Bronchial epithelial cell (primary cell): ENCODE measurements around the gene JAG2. TPM values are rescaled to one million over a fixed set of nuclear protein-coding genes. Genes with fewer than 3 reads are reported as not detected.

Experiments
- DNase-seq: peaks from one replicate; pipeline ENCODE4 v3.0.0-alpha.2; 2010; ENCODE audit warnings: low read depth
- FAIRE-seq: peaks from 2 replicates; lab custom pipeline; 2011; peaks lifted over from hg19 to GRCh38; lab: Jason Lieb, UNC
- H3K27me3 ChIP-seq: 2 replicates; pipeline ENCODE4 v1.5.1; 2011; ENCODE audit warnings: low read length; ENCODE audit not compliant: control insufficient read depth, insufficient read depth
- H3K36me3 ChIP-seq: 2 replicates; pipeline ENCODE4 v1.5.1; 2011; ENCODE audit warnings: low read length; ENCODE audit not compliant: control insufficient read depth, insufficient read depth
- H3K4me3 ChIP-seq: 2 replicates; pipeline ENCODE4 v1.5.1; 2011; ENCODE audit warnings: mild to moderate bottlenecking, low read depth, low read length, control low read depth
- total RNA-seq: library from RNA; depleted of rRNA; stranded (reverse); fragments of >200 nt; gene quantifications from 2 replicates; pipeline ENCODE4 v1.2.1, GENCODE V29; 2014
- TF ChIP-seq, protein P1 (sequence below): IDR thresholded peaks from 2 replicates; pipeline ENCODE4 v1.5.1; 2011; ENCODE audit warnings: mild to moderate bottlenecking, moderate library complexity, low read length, control low read depth, inconsistent platforms; ENCODE audit not compliant: insufficient read depth, severe bottlenecking

The JAG2 gene
- total RNA-seq, 1 donor from 2014 or later: 45.3 TPM

DNA sequence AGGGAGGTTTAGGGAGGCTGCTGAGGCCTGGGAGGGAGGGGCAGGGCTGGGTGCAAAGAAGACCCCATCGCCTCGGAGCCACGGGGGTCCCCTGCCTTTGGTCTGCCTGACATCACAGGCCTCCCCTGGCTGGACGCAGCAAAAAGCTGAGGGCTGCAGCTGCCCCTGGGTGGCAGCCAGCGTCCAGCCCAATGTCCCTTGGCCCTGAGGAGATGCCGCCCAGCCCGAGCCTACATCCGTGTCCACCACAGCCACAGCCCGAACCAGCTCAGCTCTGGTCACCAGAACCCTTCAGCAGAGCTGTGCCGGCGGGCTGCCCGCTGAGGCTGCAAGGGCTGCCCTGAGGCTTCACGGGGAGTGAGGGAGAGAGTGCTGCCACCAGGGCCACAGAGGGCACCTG, 10.6 kb upstream of the JAG2 start:
- H3K27me3 ChIP-seq: no peaks in the 10 kb centered on the region
- DNase-seq (no peak), FAIRE-seq (no peak)
- H3K4me3 ChIP-seq: no peak overlapping the region
- TF ChIP-seq, protein P1, sequence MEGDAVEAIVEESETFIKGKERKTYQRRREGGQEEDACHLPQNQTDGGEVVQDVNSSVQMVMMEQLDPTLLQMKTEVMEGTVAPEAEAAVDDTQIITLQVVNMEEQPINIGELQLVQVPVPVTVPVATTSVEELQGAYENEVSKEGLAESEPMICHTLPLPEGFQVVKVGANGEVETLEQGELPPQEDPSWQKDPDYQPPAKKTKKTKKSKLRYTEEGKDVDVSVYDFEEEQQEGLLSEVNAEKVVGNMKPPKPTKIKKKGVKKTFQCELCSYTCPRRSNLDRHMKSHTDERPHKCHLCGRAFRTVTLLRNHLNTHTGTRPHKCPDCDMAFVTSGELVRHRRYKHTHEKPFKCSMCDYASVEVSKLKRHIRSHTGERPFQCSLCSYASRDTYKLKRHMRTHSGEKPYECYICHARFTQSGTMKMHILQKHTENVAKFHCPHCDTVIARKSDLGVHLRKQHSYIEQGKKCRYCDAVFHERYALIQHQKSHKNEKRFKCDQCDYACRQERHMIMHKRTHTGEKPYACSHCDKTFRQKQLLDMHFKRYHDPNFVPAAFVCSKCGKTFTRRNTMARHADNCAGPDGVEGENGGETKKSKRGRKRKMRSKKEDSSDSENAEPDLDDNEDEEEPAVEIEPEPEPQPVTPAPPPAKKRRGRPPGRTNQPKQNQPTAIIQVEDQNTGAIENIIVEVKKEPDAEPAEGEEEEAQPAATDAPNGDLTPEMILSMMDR: no peak
- peaks cover 2% of the 10 kb centered on the region for H3K36me3 ChIP-seq

DNA sequence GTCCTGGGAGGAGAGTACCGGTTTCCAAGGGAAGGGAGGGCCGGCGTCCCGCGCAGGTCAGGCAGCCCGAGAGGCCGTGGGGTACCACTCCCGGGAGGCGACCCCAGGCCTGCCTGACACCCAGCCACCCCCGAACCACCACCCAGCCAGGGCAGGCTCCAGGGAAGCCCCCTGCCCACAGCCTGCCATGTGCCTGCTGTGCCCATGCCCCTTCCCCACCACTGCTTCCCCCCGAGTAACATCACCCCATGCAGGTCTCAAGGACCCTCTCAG, 10.2 kb upstream of the JAG2 start:
- TF ChIP-seq, protein P1: no peak
- FAIRE-seq (no peak), DNase-seq (no peak)
- Histone ChIP-seq H3K36me3 (peaks cover 2% of the 10 kb centered on the region), H3K27me3 (no peaks in the 10 kb centered on the region), H3K4me3 (no peak overlapping the region)

DNA sequence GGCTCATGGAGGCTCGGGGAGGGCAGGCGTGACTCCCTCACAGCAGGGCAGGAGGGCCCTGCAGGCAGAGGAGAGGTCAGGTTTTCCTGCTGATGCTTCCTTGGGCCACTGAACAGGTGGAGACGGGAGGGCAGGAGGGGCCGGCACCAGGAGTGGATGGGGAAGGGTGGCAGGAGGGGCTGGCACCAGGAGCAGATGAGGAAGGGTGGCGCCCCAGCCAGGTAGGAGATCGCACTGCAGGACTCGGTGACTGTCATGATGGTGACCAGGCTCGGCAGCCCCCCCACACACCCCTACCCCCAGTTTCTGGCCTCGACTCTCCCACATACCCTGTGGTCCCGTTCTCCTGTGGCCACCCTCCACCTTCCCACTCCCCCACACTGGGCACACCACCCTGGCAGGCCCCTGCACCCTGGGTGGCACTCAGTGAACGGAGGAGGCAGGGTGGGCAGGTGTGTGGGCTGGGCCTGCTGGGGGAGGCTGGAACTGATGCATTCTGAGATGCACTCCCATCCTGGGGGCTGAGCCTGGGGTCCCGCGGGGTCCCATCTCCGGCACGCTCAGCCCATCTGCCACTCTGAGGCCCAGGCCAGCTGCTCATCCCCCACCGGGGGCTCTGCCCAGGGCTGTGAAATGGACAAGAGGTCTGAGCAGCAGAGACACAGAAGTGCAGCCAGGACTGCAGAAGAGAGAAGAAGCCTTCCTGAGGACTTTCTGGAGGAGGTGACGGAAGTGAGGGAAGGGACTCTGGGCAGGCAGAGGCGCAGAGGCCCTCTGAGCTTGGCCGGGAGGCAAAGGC, 9.7 kb upstream of the JAG2 start:
- DNase-seq (no peak), FAIRE-seq (no peak)
- Histone ChIP-seq H3K27me3 (no peaks in the 10 kb centered on the region), H3K36me3 (peaks cover 2% of the 10 kb centered on the region), H3K4me3 (no peak overlapping the region)
- TF ChIP-seq, protein P1: no peak

DNA sequence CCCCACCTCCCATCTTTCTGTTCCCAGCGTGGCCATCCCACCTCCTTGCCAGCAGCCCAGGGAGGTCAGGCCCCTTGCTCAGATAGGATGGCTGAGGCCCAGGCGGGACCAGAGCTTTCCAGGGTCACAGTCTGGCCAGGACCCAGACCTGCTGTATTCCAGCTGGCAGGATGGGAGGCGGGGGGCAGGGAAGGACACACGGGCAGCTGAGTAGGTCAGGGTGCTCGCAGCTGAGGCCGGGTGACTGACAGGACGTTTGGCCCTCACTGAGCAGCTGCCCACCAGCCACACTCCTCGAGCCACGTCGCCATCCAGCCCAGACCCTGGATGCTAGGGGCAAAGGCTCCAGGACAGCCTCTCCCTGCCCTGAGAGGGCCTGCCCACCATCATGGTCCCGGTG, 8.5 kb upstream of the JAG2 start:
- H3K36me3 ChIP-seq: peaks cover 2% of the 10 kb centered on the region
- DNase-seq (no peak), FAIRE-seq (no peak)
- TF ChIP-seq, protein P1: no peak
- H3K27me3 ChIP-seq: no peaks in the 10 kb centered on the region
- H3K4me3 ChIP-seq: no peak overlapping the region

DNA sequence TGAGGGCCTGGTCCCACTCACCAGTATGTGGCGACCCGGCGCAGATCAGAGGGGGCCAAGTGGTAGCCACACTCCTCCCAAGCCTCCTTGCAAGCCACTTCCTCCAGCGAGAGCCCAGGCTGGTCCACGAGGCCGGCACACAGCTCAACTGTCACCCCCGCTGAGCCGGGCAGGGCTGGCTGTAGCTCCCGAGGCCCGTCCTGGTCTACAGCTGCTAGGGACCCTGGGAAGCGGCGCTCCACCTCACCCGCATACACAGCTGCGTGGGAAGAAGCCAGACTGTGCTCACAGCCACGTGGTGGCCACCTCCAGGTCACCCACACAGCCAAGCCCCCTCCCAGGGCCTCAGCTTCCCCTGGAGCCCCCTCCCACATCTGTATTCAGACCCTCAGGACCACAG, 7.9 kb upstream of the JAG2 start:
- no peak for DNase-seq
- TF ChIP-seq, protein P1: no peak
- FAIRE-seq: no peak
- H3K36me3 ChIP-seq: peaks cover 2% of the 10 kb centered on the region
- no peaks in the 10 kb centered on the region for H3K27me3 ChIP-seq
- no peak overlapping the region for H3K4me3 ChIP-seq
